Anterior cingulate cortex (tissue), 58 donors: ENCODE results near the gene CADM2.
A peak's percentile ranks its signal among the peaks of the same experiment; 100 is the strongest.
"Not testable (repeated sequence)": the region's sequence is repeated elsewhere in the genome, so short reads cannot be mapped to it uniquely, and the experiment has no call there.

Experiments
- DNase-seq, 58 donors: peaks; one replicate each; lab custom pipeline; 2025; lab: John Stamatoyannopoulos, UW

CADM2 gene

DNA sequence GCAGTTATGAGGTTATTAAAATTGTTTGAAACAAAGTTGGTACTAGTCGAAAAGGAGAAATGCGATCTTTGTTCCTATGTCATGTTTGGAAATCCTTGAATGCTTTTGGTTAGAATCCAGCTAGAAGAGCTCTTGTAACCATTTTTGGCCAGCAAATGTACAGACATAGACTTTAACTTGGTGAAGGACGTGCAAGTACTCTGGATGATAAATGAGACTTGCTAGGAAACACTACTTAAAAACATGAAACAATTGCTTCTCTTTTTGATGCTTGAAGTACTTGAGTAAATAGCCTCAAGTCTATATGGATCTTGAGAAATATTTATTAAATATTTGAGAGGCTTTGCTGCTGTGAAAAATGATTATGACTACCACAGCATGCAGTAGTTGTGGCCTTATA lies 95.8 kb downstream of the CADM2 start:
- DNase-seq, result no peak

DNA sequence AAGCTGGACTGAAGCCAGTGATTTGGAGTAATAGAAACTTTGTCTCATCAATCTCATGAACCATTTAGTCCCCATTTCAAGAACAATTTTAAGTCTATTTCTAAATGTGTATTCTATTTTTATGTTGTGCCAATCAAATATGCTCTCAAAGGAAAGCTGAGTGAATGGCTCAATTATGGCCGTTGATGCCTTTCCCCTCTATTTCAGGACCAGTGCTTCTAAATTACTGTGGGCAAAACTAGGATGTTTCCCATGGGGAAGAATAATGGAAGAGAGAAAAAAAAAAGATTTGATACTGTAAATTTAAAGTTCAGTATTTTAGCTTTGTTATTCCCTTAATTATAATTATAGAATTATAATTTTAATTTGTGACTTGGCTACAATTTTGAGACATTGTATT lies 110.1 kb downstream of the CADM2 start:
- DNase-seq, result no peak

DNA sequence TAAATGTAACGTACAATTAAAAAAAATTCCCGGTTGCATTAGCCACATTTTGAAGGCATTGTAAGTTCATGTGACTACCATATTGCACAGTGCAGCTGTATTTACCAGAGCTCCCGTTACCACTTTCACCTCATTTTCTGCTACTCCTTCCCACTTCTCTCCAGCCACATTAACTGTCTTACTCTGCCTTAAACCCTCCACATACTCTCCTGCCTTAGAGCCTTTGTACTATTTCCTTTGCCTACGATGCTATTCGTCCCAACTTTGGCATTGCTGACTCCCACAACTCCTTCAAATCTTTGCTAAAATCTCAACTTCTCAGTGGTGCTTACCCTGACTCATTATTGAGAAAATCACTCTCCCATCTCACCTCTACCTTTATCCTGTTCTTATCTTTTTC lies 115.2 kb downstream of the CADM2 start:
- no peak for DNase-seq

DNA sequence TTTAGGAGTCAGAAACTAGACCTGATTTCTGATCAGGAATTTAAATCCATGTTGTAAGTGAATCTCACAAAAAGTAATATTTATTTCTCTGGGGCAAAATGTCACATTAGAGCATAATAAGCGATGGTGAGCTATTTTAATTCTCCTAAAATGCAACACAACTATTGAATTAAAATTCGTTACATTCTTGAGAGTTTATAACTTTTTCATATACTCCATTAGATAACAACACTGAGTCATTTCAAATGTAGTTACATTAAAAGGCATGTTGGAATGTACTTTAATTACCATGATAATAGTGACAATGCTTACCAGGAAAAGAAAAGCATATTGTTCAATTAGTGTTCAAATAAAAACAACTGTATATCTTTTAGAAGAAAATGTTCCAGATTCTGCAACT lies 116.9 kb downstream of the CADM2 start:
- DNase-seq, result no peak

DNA sequence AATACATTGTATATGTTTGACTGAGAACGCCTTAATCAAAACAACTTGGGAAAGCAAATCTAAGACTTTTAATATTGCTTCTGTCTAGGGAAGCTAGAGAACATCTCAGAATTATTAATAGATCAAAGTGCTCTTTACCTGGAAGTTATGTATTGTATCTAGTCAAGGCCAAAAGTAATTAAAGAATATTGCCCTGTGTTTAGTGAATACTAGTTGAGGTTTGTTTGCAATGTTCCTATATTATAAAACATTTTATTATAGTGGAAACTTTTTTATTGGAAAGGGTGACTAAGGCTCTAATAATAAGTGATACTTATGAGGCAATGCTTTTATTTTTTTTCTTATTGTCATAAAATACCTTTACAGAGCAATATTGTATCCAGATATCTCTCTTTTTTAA lies 118.2 kb downstream of the CADM2 start:
- DNase-seq, result no peak

DNA sequence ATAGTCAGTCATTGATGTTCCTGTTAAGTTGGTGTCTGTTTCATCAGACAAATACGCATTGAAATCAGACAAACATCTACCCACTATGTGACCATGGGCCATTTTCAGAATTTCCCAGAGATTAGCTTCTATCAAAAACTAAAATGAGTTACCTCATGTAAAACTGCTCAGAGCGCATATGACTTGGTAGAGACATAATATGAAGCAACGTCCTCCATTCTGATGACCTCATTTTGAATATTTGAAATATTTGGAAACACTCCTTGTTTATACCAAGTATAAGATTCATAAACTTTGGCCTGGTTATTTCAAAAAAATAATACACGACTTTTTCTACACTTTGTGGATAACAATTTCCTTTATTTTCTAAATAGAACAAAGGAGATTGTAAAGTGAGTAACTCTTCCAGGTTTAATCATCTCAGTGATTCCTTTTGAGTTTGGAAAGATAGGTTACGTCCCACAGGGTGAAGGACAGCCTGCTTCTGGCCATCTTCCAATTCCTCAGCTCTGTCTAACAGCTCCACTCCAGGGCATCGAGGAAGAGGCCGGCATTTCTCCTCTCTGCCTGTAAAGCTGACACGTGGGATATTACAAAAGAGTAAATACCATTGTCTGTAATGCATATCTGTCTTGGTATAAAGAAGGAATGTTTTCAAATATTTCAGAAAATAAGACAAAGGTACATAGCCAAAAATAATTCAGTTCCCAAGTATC lies 122.6 kb downstream of the CADM2 start:
- DNase-seq, result peak in 24 of 58 donors; percentile 1 to 65 (median 8)

DNA sequence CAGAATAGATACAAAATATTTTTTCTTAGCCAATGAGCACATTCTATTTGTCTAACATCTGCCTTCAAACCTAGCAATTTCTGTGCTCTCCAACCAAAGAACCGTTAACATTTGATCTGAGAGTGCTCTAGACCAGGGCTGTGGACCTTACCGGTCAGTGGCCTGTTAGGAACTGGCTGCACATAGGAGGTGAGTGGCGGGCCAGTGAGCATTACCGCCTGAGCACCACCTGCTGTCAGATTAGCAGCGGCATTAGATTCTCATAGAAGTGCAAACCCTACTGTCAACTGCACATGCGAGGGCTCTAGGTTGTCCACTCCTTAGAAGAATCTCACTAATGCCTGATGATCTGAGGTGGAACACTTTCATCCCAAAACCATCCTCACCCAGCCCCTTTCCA lies 131.7 kb downstream of the CADM2 start:
- no peak for DNase-seq

DNA sequence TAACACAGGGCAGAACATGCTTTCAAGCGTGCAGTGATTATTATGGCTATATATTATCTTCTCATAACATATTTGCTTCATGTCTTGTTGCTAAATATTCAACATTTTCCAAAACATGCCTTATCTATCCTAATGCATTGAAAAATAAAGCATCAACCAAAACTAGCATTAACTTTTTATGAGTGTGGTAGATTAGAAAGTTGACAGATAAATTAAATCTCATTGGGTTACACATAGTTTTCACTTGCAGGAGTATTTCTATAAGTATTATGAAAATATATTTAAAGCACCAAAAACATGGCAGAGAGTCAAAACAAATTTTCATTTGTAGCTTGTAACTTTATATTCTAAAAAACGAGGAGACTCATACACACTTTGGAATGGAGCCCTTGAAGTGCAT lies 141.5 kb downstream of the CADM2 start:
- DNase-seq, result no peak

DNA sequence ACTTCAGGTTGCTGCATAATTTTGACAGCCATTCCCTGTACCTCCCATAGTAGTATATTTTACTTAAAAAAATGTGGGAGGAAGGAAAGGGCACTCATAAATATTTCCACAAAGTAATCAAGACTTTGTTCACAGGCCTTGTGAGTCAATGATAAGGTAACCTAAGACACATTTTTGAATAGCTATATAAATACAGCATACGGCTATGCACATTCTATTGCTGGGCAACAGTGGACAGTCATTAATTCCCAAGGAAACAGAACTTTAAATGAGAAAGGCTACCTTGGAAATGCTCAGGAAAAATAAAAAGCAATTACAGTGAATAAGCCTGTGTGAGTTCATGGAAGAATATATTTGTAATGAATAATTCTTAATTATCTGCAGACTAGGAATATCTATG lies 144.0 kb downstream of the CADM2 start:
- no peak for DNase-seq

DNA sequence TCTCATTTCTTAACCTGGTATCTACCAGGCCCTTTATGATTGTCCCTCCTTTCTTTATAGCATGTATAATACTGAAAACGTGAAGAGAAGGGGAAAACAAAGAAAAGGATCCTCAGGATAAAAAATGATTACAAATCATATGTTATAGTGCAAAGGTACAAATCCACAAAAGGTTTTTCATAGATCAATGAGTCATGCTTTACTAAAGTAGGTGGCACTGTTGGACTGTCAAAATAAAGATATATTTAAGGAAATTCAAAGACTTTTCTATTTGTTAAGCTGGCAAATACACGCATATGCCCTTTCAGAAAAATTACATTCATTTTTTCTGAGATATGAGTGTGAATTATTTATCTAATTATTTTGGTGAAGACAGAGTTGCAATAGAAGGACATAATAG lies 151.6 kb downstream of the CADM2 start:
- DNase-seq, result no peak

DNA sequence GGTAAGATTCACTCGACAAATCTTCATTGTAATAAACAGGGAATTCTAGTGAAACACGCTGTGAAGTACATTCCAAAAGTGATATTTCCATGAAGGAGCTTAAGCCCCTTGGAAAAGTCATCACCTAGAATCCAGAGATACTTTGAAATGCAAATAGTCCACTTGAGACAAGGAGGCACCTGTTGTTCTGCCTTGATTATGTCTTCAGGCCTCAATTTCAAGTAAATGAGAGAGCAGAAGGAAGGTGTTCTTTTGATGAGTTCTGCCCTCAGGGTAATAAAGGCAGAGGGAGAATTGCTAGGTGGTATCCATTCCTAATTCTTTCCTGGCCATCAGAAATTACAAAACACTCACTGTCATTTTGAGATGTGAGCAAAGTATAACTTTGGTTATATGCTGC lies 162.1 kb downstream of the CADM2 start:
- DNase-seq, result no peak

DNA sequence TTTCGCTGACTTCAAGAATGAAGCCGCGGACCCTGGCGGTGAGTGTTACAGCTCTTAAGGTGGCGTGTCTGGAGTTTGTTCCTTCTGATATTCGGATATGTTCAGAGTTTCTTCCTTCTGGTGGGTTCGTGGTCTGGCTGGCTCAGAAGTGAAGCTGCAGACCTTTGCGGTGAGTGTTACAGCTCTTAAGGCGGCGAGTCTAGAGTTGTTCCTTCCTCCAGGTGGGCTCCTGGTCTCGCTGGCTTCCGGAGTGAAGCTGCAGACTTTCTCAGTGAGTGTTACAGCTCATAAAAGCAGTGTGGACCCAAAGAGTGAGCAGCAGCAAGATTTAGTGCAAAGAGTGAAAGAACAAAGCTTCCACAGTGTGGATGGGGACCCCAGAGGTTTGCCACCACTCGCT lies 174.1 kb downstream of the CADM2 start:
- DNase-seq, result not testable (repeated sequence)

DNA sequence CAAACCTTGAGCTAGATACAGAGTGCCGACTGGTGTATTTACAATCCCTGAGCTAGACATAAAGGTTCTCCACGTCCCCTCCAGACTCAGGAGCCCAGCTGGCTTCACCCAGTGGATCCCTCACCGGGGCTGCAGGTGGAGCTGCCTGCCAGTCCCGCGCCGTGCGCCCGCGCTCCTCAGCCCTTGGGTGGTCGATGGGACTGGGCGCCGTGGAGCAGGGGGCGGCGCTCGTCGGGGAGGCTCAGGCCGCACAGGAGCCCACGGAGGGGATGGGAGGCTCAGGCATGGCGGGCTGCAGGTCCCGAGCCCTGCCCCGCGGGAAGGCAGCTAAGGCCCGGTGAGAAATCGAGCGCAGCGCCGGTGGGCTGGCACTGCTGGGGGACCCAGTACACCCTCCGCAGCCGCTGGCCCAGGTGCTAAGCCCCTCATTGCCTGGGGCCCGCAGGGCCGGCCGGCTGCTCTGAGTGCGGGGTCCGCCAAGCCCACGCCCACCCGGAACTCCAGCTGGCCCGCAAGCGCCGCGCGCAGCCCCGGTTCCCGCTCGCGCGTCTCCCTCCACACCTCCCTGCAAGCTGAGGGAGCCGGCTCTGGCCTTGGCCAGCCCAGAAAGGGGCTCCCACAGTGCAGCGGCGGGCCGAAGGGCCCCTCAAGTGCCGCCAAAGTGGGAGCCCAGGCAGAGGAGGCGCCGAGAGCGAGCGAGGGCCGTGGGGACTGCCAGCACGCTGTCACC lies 175.1 kb downstream of the CADM2 start:
- not testable (repeated sequence) for DNase-seq

DNA sequence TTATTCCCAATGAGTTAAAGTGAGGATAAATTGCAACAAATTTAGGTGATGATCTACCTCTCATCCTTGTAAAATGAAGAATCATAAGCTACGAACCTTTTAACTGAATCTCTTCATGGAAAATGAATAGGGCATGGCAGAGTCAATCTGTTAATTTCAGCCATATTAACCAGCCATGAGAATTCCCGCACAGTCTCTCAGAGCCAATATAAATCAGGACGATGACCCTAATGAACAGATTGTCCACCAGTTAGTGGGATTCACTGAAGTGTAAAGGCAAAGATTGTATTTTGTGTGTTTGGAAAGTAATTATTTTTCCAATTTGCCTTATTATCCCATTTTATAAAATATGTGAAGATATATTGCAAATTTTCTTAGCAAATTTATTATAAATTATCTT lies 183.8 kb downstream of the CADM2 start:
- DNase-seq, result no peak

DNA sequence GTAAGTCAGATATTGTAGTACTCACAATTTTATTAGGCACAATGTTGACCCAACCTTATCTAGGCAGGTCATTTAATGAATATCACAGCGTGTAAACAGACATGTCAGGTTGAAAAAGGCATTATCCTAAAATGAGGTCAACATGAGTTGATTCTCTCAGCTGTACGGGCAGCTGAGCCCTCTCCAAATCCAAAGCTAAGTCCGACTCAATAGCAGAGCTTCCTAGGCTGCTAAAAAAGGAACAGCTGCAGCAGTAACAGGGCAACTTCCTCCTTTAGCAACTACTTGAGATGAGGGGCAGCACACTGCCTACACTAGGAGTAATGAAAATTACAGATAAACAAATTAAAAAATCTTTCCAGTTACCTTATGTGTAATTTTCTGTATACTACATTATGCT lies 189.2 kb downstream of the CADM2 start:
- no peak for DNase-seq

DNA sequence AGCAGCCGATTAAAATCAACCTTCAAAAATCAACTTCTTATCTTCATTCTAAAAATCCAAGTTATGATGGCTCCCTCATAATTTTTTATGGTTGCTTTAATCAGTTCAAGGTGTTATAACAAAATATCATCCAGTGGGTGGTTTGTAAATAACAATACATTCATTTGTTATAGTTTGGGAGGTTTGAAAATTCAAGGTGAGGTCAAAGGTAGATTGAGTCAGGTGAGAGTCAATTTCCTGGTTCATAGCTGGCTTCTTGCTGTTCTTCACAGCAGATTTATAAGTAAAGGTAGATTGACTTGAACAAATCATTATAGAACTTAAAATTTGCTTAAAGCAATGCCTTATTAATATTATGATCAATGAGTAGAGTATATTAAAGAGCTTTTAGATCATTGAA lies 192.8 kb downstream of the CADM2 start:
- no peak for DNase-seq

DNA sequence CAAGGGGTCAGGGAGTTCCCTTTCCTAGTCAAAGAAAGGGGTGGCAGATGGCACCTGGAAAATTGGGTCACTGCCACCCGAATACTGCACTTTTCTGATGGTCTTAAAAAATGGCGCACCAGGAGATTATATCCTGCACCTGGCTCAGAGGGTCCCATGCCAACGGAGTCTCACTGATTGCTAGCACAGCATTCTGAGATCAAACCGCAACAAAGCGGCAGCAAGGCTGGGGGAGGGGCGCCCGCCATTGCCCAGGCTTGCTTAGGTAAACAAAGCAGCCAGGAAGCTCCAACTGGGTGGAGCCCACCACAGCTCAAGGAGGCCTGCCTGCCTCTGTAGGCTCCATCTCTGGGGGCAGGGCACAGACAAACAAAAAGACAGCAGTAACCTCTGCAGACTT lies 194.5 kb downstream of the CADM2 start:
- not testable (repeated sequence) for DNase-seq

DNA sequence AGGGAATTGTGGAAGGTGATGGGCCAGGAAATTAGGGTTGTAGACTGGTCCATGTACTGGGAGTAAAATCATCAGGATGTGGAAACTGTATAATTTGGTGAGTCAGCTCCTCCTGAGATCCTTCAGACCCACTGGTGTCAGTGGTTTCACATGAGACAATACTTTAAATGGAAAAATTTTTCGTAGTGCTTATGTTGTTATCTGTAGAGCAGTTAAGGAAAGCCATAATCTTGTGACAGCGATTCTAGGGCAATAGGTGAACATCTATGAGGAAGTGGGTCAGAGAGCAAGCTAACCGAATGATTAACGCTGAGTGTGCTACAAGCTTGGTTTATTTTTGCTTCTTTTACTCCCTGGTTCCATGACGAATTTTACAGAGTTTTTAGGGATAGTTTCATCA lies 200.6 kb downstream of the CADM2 start:
- DNase-seq, result no peak

DNA sequence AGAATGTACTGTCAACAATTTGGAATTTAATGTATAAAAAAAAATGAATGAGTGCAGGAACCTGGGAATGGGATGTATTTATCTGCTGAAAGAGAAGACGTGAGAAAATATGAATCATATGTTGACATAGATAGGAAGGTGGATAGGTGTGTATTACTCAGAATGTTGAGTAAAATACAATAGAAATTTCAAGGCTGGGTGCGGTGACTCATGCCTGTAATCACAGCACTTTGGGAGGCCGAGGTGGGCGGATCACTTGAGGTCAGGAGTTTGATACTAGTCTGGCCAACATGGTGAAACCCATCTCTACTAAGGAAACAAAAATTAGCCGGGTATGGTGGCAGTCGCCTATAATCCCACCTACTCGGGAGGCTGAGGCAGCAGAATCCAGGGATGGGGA lies 202.8 kb downstream of the CADM2 start:
- no peak for DNase-seq

DNA sequence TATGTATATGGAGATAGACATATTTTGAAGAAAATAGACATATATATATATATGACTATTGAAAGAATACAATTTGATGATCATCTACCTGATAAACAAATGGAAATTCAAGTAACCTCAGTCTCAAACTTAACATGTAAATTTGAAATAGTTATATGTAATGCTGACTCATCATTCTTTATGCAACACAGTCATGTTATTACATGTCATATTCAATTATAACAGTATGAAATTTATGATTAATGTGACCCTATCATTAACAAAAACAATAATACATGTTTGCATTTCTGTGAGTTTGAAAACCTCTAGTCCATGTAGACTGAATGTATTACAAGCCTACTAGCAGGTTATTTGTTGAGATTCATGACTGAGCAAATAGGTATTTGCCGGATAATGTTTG lies 204.1 kb downstream of the CADM2 start:
- DNase-seq, result no peak

DNA sequence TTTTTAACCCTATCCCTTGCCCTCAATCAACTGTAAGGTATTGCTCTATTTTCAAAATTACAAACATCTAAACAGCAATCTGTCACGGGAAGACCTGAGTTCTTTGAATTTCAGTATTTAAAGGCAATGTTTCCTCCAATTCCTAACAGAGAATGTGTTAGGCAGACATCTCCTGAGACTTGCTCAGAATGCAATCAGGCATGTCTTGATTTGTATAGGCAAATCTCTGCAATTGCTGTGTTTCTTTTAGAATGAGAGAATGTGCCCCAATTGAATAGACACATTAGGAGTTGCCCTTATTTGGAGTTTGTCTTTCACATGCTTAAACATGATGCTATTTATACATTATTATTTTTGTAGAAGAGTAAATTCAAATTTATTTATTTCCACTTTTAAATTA lies 205.6 kb downstream of the CADM2 start:
- no peak for DNase-seq

DNA sequence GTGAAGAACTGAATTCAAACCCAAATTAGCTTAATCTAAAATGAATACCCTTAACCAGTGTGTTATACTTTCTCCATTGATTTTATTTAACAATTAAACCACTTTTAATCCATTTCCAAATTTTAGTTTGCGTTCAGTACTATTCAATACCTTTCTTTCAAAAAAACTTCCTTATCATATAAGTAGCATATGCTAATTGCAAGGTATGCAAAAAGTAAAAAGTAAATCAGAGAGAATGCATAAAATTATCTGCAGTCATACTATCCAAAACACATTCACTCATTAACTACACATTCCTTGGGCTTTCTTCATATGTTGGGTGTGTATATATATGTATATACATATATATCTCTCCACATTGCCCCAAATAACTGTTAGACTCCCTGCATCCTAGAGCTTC lies 208.8 kb downstream of the CADM2 start:
- DNase-seq, result no peak
